Renal cortex interstitium (tissue), 15 donors: ENCODE results near the gene IL17RA. TPM values are rescaled to one million over a fixed set of nuclear protein-coding genes. Genes with fewer than 3 reads are reported as not detected.
"Not testable (repeated sequence)": the region's sequence is repeated elsewhere in the genome, so short reads cannot be mapped to it uniquely, and the experiment has no call there.

Experiments used
- DNase-seq, 11 donors: peaks; one replicate each; pipeline ENCODE4 v3.0.0-alpha.2; 2013; ENCODE audit warnings: low read depth in 9 of 11, low spot score in 4 of 11; ENCODE audit errors: extremely low read depth in 1 of 11
- long read RNA-seq, 16 experiments: transcript quantifications; one replicate each; lab custom pipeline, GENCODE V29; 2026
- polyA plus RNA-seq, 3 donors: library from polyadenylated mRNA; unstranded; fragments of 120-200 nt; gene quantifications; one replicate each; pipeline ENCODE4 v1.2.1, GENCODE V29; 2013; ENCODE audit not compliant: insufficient read length in 3 of 3

IL17RA gene, protein sequence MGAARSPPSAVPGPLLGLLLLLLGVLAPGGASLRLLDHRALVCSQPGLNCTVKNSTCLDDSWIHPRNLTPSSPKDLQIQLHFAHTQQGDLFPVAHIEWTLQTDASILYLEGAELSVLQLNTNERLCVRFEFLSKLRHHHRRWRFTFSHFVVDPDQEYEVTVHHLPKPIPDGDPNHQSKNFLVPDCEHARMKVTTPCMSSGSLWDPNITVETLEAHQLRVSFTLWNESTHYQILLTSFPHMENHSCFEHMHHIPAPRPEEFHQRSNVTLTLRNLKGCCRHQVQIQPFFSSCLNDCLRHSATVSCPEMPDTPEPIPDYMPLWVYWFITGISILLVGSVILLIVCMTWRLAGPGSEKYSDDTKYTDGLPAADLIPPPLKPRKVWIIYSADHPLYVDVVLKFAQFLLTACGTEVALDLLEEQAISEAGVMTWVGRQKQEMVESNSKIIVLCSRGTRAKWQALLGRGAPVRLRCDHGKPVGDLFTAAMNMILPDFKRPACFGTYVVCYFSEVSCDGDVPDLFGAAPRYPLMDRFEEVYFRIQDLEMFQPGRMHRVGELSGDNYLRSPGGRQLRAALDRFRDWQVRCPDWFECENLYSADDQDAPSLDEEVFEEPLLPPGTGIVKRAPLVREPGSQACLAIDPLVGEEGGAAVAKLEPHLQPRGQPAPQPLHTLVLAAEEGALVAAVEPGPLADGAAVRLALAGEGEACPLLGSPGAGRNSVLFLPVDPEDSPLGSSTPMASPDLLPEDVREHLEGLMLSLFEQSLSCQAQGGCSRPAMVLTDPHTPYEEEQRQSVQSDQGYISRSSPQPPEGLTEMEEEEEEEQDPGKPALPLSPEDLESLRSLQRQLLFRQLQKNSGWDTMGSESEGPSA
- polyA plus RNA-seq = 1 to 10 TPM; 3.4 to 7.1 (median 5.9) TPM
- long read RNA-seq, donor 1 = 0 reads
- long read RNA-seq, donor 2 = 0 reads
- long read RNA-seq, donor 3 = 0 reads
- long read RNA-seq, donor 4 = 0 reads
- long read RNA-seq, donor 5 = 0 reads
- long read RNA-seq, donor 6 = 0 reads
- long read RNA-seq, donor 7 = 0 reads
- long read RNA-seq, donor 8 = 0 reads
- long read RNA-seq, donor 9, partial matches to known transcripts = 0 of 1 reads
- long read RNA-seq, donor 9, other reads (novel, unspliced or antisense) = 0 of 1 reads
- long read RNA-seq, donor 10, full-length matches to known transcripts = 1 of 1 reads
- long read RNA-seq, donor 10, partial matches to known transcripts = 0 of 1 reads
- long read RNA-seq, donor 10, other reads (novel, unspliced or antisense) = 0 of 1 reads
- long read RNA-seq, donor 11 = 0 reads
- long read RNA-seq, donor 12 = 0 reads
- long read RNA-seq, donor 13 = 0 reads
- long read RNA-seq, donor 14 = 0 reads
- long read RNA-seq, donor 15 = 0 reads
- long read RNA-seq, donor 16, full-length matches to known transcripts = 1 of 1 reads
- long read RNA-seq, donor 16, partial matches to known transcripts = 0 of 1 reads
- long read RNA-seq, donor 16, other reads (novel, unspliced or antisense) = 0 of 1 reads

DNA sequence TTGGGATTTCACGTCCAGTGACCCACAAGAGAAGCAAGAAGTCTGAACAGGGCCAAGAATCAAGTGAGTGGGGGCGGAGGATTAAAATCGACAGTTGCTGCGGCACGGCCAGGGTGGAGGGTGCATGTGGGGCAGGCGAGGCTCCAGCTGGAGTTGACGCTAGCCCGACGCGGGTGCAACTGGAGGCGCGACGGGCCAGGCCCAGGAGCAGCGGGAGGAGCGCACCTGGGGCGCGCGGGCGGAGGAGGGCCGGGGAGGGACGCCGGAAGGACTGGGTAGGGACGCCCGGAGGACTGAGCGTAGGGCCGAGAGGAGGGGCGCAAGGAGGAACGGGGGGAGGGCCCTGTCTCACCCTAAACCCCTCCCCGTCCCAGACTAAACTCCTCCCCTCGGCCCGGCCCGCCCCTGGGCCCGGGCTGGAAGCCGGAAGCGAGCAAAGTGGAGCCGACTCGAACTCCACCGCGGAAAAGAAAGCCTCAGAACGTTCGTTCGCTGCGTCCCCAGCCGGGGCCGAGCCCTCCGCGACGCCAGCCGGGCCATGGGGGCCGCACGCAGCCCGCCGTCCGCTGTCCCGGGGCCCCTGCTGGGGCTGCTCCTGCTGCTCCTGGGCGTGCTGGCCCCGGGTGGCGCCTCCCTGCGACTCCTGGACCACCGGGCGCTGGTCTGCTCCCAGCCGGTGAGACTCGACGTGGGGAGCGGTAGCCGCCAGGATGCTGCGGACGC, at the start of gene IL17RA:
Gene IL17RA (plus strand): TSS at position 447 of the 723 bp plus-strand sequence. CDS start 92 bp downstream, at position 539.
- DNase-seq = peak; percentile 63 to 84 (median 76)

DNA sequence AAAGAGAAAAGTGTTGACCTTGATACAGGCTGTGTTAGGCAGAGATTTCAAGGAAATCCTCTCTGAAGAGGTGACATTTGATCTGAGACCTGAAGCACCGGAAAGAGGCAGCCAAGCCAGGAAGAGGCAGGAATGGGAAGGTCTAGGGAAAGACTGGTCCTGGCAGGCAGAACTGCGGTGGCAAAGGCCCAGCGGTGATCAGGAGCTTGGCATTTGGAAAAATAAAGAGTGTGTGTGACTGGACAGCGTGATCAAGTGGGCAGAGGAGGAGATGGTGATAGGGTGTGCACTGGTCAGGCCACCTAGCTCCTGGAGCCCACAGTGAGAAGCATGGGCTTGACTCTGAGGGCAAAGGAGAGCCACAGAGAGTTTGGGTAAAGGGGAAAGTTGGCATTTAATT, 49.6 kb upstream of the IL17RA start:
- DNase-seq = no peak

DNA sequence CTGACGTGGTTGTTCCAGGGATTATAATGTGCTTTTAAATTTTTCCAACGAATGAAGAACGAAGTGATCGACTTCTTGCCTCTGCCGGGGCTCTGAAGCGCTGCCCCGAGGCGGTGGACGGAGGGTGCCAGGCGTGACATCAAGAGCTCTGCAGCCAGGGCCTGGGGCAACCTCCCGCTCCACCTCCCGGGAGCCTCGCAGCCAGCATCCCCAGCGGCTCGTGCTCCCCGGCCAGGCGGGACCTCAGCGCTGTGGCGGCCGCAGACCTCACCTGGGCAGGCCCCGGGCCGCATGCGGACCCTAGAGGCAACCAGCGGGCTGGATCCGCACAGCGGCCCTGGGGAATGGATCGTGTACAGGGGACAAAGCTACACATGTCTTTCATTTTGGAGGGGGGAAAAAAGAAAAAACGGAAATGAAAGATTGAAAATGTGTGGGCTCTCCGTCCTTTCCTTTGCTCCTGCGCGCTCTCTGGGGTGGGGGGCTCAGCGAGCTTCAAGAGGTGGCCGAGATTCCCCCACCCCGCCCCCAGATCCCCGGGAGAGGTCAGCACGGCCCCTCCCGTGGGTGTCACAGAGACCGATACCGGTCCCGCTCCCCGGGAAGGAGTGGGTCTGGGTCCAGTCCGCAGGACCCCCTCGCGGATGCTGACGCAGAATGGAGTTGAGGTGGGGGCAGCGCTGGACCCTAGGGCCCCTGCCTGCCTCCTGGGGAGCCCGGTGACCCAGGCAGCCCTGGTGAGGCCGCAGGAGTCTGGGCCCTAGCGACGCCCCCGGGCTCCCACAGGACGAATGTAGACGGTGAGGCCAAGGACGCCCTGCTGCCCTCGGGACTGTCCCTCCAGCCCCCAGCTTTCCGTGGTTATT, 48.6 kb upstream of the IL17RA start:
- DNase-seq = not testable (repeated sequence)

DNA sequence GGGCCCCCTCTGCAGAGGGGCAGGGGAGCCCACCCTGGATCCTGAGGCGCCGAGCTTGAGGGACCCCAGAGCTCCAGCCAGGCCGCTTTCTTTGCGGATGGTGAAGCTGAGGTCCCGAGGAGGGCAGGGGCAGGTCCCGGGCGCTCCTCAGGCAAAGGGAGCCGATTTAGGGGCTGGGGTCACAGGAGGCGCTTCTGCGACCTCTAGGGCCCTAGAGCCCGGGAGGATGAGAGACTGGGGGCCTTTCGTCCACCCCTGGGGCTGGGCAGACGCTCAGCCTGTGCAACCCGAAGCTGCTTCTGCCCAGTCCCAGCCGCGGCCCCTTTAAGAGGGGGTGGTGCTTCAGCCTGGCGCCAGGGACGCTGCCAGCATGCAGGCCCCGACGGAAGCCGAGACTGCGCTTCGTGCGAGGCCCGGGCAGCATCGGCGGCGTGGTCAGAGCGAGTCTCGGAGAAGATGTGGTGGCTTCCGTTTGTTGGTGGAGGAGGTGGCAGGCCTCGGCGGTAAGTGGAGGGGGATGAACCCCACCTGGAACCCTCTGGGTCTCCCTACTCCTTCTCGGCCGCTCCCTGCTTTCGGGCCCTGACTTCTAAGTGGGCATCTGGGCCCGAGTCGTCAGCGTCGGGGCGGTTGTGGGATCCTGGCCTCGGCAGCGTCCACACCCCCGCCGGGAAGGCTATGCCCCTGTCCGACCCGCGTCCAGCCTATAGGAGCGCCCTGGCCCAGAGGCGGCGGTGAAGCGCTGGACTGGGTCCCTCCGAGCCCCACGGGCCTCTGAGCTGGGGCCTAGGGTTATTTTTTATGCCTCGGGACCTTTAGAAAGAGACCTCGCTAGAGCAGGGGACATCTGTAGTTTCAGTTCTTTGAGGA, 47.7 kb upstream of the IL17RA start:
- not testable (repeated sequence) for DNase-seq

DNA sequence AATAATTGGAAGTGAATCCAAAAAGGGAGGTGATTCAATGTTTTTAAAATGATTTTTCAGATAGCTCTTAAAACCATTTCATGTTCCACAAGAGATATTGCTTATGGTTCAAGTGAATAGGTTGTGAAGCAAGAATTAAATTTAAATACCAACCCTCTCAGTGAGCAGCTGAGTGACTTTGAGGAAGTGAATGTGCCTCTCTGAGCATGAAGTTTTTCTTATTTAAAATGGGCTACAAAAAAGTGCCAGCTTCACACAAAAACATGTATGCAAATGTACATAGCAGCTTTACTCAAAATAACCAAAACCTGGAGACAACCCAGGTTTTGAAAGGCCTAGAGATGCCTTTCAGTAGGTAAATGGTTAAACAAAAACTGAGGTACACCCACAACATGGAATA, 41.3 kb upstream of the IL17RA start:
- no peak for DNase-seq

DNA sequence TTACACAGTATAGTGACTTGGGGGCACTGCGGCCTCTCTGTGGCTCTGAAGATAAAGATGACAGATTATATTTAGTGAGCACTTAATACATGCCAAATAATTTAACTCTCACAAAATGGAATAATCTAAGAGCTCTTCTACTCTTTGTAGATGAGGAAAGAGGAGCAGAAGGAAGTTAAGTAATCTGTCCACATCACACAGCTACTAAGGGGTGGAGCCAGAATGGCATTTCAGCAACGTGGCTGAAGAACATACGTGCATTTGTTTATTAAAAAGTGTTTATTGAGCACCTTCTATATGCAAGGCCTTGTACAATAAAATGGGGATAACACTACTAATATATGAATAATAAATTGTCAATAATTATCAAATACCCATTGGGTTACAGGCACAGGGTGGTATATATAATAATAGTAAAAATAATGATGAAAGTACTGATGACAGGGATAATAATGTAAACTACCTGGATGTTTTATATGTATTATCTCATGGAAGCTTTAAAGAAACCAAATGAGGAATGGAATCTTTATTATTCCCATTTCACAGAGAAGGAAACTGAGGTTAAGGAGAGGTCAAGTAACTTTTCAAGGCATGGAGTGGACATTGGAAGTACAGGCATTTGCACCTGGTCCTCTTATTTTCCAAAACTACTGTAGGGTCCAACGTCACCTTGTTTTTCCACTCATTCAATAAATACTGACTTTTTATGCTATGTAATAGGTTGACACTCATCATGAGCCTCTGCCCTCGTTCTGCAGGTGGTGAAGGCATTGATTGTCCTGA, 38.0 kb upstream of the IL17RA start:
- DNase-seq = no peak

DNA sequence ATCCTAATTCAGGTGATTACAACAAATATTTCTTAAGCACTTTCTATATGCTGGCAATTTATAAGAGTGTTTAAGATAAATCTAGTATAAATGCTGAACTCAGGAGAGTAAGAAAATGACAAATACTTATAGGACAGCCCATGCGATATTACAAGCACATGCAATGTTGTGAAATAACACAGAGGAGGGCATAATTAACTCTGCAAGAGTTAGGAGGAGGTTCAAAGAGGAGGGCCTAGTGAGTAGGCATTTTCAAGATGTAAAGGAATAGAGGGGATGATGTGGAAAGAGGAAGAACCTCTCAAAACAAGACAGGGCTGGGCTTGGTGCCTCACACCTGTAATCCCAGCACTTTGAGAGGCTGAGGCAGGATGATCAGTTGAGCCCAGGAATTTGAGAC, 37.1 kb upstream of the IL17RA start:
- DNase-seq = no peak

DNA sequence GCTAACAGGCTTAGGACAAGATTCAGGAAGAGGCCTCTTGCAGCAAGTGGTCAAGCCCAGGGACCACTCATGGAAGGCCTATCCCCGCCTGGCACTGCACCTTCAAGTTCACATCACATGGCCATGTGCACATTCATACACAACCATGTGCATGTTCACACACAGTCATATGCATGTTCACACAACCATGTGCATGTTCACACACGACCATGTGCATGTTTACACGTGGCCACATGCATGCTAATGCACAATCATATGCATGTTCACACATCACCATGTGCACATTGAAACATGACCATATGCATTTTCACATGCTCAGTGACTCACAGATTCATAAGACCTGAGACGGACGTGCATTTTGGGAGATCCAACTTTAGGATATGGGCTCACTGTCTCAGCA, 28.7 kb upstream of the IL17RA start:
- no peak for DNase-seq

DNA sequence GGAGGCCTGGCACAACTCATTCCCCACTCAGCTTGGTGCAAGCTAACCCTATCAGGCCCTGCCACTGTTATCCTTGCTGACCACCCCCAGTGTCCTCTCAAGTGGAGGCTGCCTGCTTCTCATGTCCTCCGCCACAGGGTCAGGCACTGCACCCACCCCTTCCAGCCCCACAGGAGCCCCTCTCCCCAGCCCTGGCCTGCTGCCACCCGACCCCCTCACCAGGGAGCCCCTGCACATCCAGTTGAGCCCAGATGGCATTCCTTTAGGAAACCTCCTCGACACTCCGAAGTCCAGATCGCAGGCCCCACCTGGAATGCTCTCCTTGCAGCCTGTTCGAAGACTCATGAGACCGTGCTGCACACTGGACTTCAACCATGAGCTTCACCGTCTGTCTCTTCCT, 28.0 kb upstream of the IL17RA start:
- no peak for DNase-seq

DNA sequence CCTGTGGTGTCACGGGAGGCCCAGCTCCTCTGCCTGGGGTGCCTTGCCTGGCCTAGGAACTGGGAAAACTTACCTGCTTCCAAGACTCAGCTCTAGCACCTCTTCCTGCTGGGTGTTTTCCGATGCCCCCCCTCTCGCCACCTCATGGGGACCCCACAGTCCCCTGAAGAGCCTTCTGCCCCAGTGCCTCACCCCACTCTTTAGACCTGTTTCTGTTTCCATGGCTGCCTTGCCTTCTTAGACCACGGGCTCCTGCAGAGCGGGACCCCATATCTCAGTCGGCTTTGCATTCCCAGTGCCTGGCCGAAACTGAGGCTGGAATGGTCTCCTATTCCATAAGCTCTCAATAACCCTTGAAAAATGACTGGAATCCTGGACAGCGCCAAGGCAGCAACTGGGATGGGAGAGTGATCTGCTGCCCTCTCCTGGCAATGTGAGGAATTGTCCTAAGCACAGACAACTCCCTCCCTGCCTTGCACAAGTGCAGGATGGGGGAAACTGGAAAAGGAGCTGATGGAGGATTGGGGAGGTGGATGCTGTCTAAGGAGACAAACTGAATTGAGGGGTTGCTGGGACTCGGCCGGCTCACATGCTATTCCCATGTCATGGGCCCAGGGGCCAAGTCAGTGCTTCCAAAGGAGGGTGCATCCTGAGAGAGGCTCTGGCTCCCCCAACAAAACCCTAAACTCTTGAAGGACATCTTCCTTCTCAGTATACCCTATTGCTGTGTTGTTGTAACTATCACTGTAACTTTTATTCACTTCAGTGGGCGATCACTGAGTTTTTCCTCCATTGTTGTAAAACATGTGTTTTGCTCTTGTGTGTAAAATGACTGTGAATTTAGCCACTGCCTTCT, 26.6 kb upstream of the IL17RA start:
- DNase-seq = peak in 10 of 11 donors; percentile 39 to 73 (median 55)

DNA sequence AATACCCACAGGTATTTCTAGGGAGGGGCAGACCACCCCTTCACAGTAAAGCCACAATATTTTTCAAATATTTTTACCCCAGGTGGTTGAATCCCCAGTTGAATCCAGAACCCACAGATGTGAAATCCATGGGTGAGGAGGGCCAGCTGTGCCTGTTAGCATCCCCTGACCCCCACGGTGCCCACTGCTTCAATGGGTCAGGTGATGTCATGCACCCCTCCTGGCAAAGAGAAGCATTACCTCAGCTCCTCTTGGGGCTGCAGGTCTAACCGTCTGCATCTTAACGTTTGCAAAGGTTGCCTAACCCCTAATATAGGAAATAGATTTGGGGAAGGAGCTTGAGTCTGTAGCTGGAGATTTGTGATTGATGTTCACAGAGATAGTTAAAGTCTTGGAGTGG, 24.7 kb upstream of the IL17RA start:
- DNase-seq = no peak

DNA sequence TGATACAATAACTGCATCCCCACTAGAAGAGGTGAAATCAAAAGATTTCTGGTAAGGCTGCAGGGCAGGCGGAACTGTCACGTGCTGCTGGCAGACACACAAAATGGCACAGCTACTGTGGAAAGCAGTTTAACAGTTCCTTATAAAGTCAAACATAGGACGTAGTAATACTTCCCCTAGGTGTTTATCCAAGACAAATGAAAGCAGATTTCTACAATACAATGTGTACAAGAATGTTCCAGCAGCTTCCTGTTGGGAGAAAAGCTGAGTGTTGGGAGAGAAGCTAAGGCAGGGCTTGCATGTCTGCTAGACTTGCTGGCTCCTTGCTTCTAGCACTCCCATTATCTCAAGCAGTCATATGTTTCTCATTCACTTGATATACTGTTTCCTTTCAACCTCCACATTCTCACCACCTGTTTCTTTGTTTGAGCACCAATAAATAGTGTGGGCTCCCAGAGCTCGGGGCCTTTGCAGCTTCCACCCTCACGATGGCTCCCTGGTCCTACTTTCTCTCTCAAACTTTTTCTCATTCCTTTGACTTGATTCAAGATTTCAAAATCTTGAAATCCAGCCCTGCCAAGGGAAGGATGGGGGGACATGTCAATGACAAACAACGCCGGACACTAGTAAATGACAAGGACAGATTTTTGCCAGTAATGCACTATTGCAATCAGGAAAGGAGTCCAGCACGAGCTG, 21.2 kb upstream of the IL17RA start:
- DNase-seq = no peak

DNA sequence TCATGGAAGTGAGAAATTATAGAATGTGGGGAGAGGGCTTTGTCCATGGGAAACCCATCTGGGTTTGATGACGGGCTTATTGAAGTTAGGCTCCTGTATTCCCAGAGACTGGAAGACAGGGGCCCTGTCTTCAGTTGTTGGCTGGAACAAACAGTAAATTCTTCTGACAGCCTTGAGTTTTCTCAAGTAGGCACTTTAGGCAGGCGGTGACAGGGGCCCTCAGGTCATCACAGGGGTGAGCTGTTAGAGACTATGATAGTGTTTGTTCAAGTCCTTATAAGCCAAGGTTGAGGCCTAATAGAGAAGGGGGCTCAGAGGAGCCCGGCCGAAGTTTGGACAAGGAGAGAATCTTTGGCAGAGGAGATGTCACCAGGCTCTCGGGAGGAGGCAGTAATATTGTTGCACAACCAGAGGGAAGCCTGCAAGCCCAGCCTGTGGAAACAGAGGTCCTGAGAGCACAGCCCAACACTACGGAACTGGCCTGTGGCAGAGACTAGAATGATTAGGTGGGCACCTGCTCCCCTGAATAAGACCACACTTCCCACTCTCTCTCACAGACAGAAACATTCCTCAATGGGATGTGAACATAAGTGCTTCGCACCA, 20.2 kb upstream of the IL17RA start:
- no peak for DNase-seq

DNA sequence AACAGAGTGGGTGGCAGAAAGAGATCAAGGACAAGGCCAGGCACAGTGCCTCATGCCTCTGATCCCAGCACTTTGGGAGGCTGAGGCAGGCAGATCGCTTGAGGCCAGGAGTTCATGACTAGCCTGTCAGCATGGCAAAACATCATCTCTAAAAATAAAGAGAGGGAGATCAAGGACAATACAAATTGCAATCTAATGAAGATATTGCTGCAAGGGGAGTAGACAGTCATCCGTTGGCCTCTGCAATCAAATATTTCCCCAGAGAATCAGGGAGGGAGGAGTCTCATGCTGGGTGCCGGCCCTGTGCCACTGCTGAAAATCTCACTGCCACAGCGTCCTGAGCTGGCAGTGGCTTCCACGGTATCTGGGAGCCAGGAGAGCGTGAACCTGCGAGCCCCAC, 19.4 kb upstream of the IL17RA start:
- no peak for DNase-seq
